GM23338 (cell line): ENCODE data around the gene MSL3B.

Source experiments
- ATAC-seq: fragments of 200-7000 bp; cut with Tn5 transposase; 3 replicates; pipeline ENCODE4 v1.9.1; 2020
- DNase-seq: peaks from one replicate; pipeline ENCODE4 v3.0.0-alpha.2; 2015; ENCODE audit warnings: low spot score
- H2AFZ ChIP-seq: fragments of 200-600 bp; sonication (generic); 2 replicates; pipeline ENCODE4 v1.8.0; 2016; ENCODE audit warnings: antibody characterized with exemption, mild to moderate bottlenecking, moderate library complexity
- H3F3A ChIP-seq: fragments of 200-600 bp; sonication (generic); replicated peaks from 2 replicates; pipeline ENCODE4 v1.8.0; 2017; ENCODE audit warnings: antibody characterized with exemption, mixed run types, low read depth
- H3K27ac ChIP-seq: fragments of 200-600 bp; sonication (generic); 2 replicates; pipeline ENCODE4 v1.6.1; 2016; ENCODE audit warnings: low read depth
- H3K27me3 ChIP-seq: fragments of 200-600 bp; sonication (generic); 2 replicates; pipeline ENCODE4 v1.8.0; 2016; ENCODE audit warnings: mild to moderate bottlenecking, mixed run types, moderate library complexity; ENCODE audit not compliant: insufficient read depth
- H3K36me3 ChIP-seq: fragments of 200-600 bp; sonication (generic); 2 replicates; pipeline ENCODE4 v1.8.0; 2016; ENCODE audit warnings: mild to moderate bottlenecking; ENCODE audit not compliant: insufficient read depth
- H3K4me1 ChIP-seq: fragments of 200-600 bp; sonication (generic); 2 replicates; pipeline ENCODE4 v1.8.0; 2016; ENCODE audit warnings: mild to moderate bottlenecking, moderate library complexity; ENCODE audit not compliant: insufficient read depth
- H3K4me2 ChIP-seq: fragments of 200-600 bp; sonication (generic); 2 replicates; pipeline ENCODE4 v1.7.1; 2017; ENCODE audit warnings: mixed run types
- H3K4me3 ChIP-seq: fragments of 200-600 bp; sonication (generic); 2 replicates; pipeline ENCODE4 v1.6.1; 2016; ENCODE audit warnings: mixed run types
- H3K79me2 ChIP-seq: fragments of 200-600 bp; sonication (generic); replicated peaks from 2 replicates; pipeline ENCODE4 v1.8.0; 2017; ENCODE audit warnings: mild to moderate bottlenecking; ENCODE audit not compliant: insufficient read depth
- H3K9me2 ChIP-seq: fragments of 200-600 bp; sonication (generic); 2 replicates; pipeline ENCODE4 v1.8.0; 2017; ENCODE audit not compliant: insufficient read depth
- H4K20me1 ChIP-seq: fragments of 200-600 bp; sonication (generic); replicated peaks from 2 replicates; pipeline ENCODE4 v1.8.0; 2017; ENCODE audit warnings: mild to moderate bottlenecking; ENCODE audit not compliant: insufficient read depth
- H3K27ac Mint-ChIP-seq: 2 replicates; pipeline ENCODE4 v1.8.0; 2020; ENCODE audit warnings: inconsistent platforms, mild to moderate bottlenecking, moderate library complexity, mixed read lengths
- H3K27me3 Mint-ChIP-seq: 3 replicates; pipeline ENCODE4 v1.8.0; 2022; ENCODE audit warnings: low read depth, mild to moderate bottlenecking, moderate library complexity, mixed read lengths, inconsistent platforms; ENCODE audit not compliant: insufficient read depth, poor library complexity
- H3K36me3 Mint-ChIP-seq: 3 replicates; pipeline ENCODE4 v1.8.0; 2021; ENCODE audit warnings: low read depth, mild to moderate bottlenecking, inconsistent platforms, moderate library complexity, mixed read lengths
- H3K4me1 Mint-ChIP-seq: 3 replicates; pipeline ENCODE4 v1.8.0; 2020; ENCODE audit warnings: mild to moderate bottlenecking, inconsistent platforms, mixed read lengths
- H3K4me3 Mint-ChIP-seq: 3 replicates; pipeline ENCODE4 v1.8.0; 2021; ENCODE audit warnings: moderate library complexity, mild to moderate bottlenecking, inconsistent platforms, mixed read lengths
- H3K9me3 Mint-ChIP-seq: 3 replicates; pipeline ENCODE4 v1.8.0; 2020; ENCODE audit warnings: moderate library complexity, mild to moderate bottlenecking, inconsistent platforms, mixed read lengths
- CREB1 ChIP-seq: fragments of 250-450 bp; sonication (Bioruptor Pico); IDR thresholded peaks from 2 replicates; pipeline ENCODE4 v1.5.0; 2020; ENCODE audit warnings: low read depth, mild to moderate bottlenecking, moderate library complexity
- CTCF ChIP-seq, 2 experiments: fragments of 200-600 bp in 1 of 2; sonication (generic) in 1 of 2; conservative IDR thresholded peaks; 2 replicates each; pipeline versions ENCODE4 v1.5.1 to v1.6.1; 2016 to 2017; ENCODE audit warnings: antibody characterized with exemption in 2 of 2, low read depth in 2 of 2, mild to moderate bottlenecking in 2 of 2, moderate library complexity in 1 of 2
- ETS1 ChIP-seq: IDR thresholded peaks from 2 replicates; pipeline ENCODE4 v1.6.1; 2016; ENCODE audit warnings: antibody characterized with exemption
- EZH2 ChIP-seq: fragments of 200-600 bp; sonication (generic); IDR thresholded peaks from one replicate; pipeline ENCODE4 v1.8.0; 2017; ENCODE audit warnings: antibody characterized with exemption, mild to moderate bottlenecking, low read depth; ENCODE audit not compliant: unreplicated experiment
- EZH2phosphoT487 ChIP-seq: fragments of 200-600 bp; sonication (generic); IDR thresholded peaks from one replicate; pipeline ENCODE4 v1.8.1; 2018; ENCODE audit warnings: antibody characterized with exemption; ENCODE audit not compliant: unreplicated experiment
- JUNB ChIP-seq: IDR thresholded peaks from one replicate; pipeline ENCODE4 v1.6.1; 2016; ENCODE audit warnings: antibody characterized with exemption; ENCODE audit not compliant: unreplicated experiment
- NANOG ChIP-seq: IDR thresholded peaks from 2 replicates; pipeline ENCODE4 v1.6.1; 2016; ENCODE audit warnings: antibody characterized with exemption, borderline replicate concordance
- POLR2AphosphoS5 ChIP-seq: IDR thresholded peaks from 2 replicates; pipeline ENCODE4 v1.6.1; 2016; ENCODE audit warnings: antibody characterized with exemption, low read depth
- REST ChIP-seq: IDR thresholded peaks from one replicate; pipeline ENCODE4 v1.6.1; 2018; ENCODE audit warnings: antibody characterized with exemption; ENCODE audit not compliant: unreplicated experiment
- STAT1 ChIP-seq: IDR thresholded peaks from one replicate; pipeline ENCODE4 v1.6.1; 2016; ENCODE audit warnings: antibody characterized with exemption; ENCODE audit not compliant: unreplicated experiment
- ZNF114 ChIP-seq: fragments of 250-450 bp; sonication (Bioruptor Pico); IDR thresholded peaks from 2 replicates; pipeline ENCODE4 v1.5.0; 2020; ENCODE audit warnings: mild to moderate bottlenecking, moderate library complexity
- ZNF331 ChIP-seq: fragments of 250-450 bp; sonication (Bioruptor Pico); IDR thresholded peaks from 2 replicates; pipeline ENCODE4 v1.5.0; 2020; ENCODE audit warnings: low read depth, mild to moderate bottlenecking, moderate library complexity

Gene MSL3B

GRCh38 chr2:233845301-233846060 lies 22.7 kb downstream of the MSL3B start:
- no peak for TF ChIP-seq ZNF114 (CRISPR knock-in tag)
- TF ChIP-seq EZH2: no peak
- TF ChIP-seq NANOG: no peak
- TF ChIP-seq ETS1: no peak
- TF ChIP-seq POLR2AphosphoS5: no peak
- TF ChIP-seq CREB1 (CRISPR knock-in tag): no peak
- TF ChIP-seq EZH2phosphoT487: no peak
- Mint-ChIP-seq H3K27ac (no peak overlapping the region), H3K4me1 (peaks cover 3% of the 10 kb centered on the region; the same call in 1 of the 3 replicates), H3K36me3 (peaks cover 99% of the 10 kb centered on the region), H3K27me3 (peaks cover 14% of the 10 kb centered on the region), H3K4me3 (no peak overlapping the region), H3K9me3 (no peaks in the 10 kb centered on the region)
- no peaks in the 10 kb centered on the region for H3F3A ChIP-seq
- DNase-seq: no peak
- peaks cover 88% of the 10 kb centered on the region for H3K79me2 ChIP-seq
- H3K27me3 ChIP-seq: no peaks in the 10 kb centered on the region
- no peak overlapping the region for H3K4me2 ChIP-seq
- H2AFZ ChIP-seq: no peak overlapping the region
- ATAC-seq: no peak
- no peaks in the 10 kb centered on the region for H3K4me1 ChIP-seq
- H3K9me2 ChIP-seq: no peaks in the 10 kb centered on the region
- H3K36me3 ChIP-seq: peaks cover 91% of the 10 kb centered on the region
- no peak overlapping the region for H3K27ac ChIP-seq
- peaks cover 47% of the 10 kb centered on the region for H4K20me1 ChIP-seq
- no peak overlapping the region for H3K4me3 ChIP-seq

GRCh38 chr2:233844836-233845235 lies 23.4 kb downstream of the MSL3B start:
- H3K4me1 ChIP-seq: no peaks in the 10 kb centered on the region
- H4K20me1 ChIP-seq: peaks cover 52% of the 10 kb centered on the region
- H2AFZ ChIP-seq: no peak overlapping the region
- no peaks in the 10 kb centered on the region for H3K27me3 ChIP-seq
- Mint-ChIP-seq H3K9me3 (no peaks in the 10 kb centered on the region), H3K27ac (no peak overlapping the region), H3K4me3 (no peak overlapping the region), H3K36me3 (peaks cover 99% of the 10 kb centered on the region), H3K27me3 (peaks cover 14% of the 10 kb centered on the region), H3K4me1 (peaks cover 8% of the 10 kb centered on the region; the same call in 1 of the 3 replicates)
- ATAC-seq (no peak), DNase-seq (no peak)
- H3F3A ChIP-seq: no peaks in the 10 kb centered on the region
- peaks cover 88% of the 10 kb centered on the region for H3K79me2 ChIP-seq
- H3K9me2 ChIP-seq: no peaks in the 10 kb centered on the region
- H3K4me2 ChIP-seq: no peak overlapping the region
- no peak overlapping the region for H3K4me3 ChIP-seq
- H3K36me3 ChIP-seq: peaks cover 91% of the 10 kb centered on the region
- no peak overlapping the region for H3K27ac ChIP-seq
- no peak for TF ChIP-seq EZH2phosphoT487
- no peak for TF ChIP-seq JUNB
- TF ChIP-seq ETS1: no peak
- TF ChIP-seq ZNF114 (CRISPR knock-in tag): no peak
- TF ChIP-seq POLR2AphosphoS5: no peak
- no peak for TF ChIP-seq CREB1 (CRISPR knock-in tag)
- no peak for TF ChIP-seq CTCF (conservative IDR thresholded peaks at IDR 0.05; ENCODE audit: low read depth in 2 of 2)
- TF ChIP-seq NANOG: no peak
- no peak for TF ChIP-seq ZNF331 (CRISPR knock-in tag)
- TF ChIP-seq STAT1: no peak
- no peak for TF ChIP-seq REST
- TF ChIP-seq EZH2: no peak
